Lower lobe of right lung (tissue), 2 donors: Measurements from ENCODE around the gene IFITM5. TPM values are rescaled to one million over a fixed set of nuclear protein-coding genes. Genes with fewer than 3 reads are reported as not detected.
"Not testable (repeated sequence)": the region's sequence is repeated elsewhere in the genome, so short reads cannot be mapped to it uniquely, and the experiment has no call there.

ENCODE experiments used
- ATAC-seq, 2 donors: fragments of 200-7000 bp; cut with Tn5 transposase; one replicate each; pipeline ENCODE4 v1.9.1; 2020 to 2022; ENCODE audit warnings: mild to moderate bottlenecking in 2 of 2, moderate library complexity in 2 of 2
- DNase-seq: peaks from one replicate; pipeline ENCODE4 v3.0.0-alpha.2; 2020
- H3K27ac ChIP-seq: fragments of 200-600 bp; one replicate; pipeline ENCODE4 v1.8.0; 2022
- H3K27me3 ChIP-seq: fragments of 200-600 bp; one replicate; pipeline ENCODE4 v1.8.0; 2022; ENCODE audit warnings: low read depth
- H3K36me3 ChIP-seq: fragments of 200-600 bp; one replicate; pipeline ENCODE4 v1.8.0; 2022; ENCODE audit warnings: mild to moderate bottlenecking
- H3K4me1 ChIP-seq: fragments of 200-600 bp; one replicate; pipeline ENCODE4 v1.8.0; 2022
- H3K4me3 ChIP-seq: fragments of 200-600 bp; one replicate; pipeline ENCODE4 v1.8.0; 2022; ENCODE audit warnings: mild to moderate bottlenecking
- H3K9me3 ChIP-seq: fragments of 200-600 bp; one replicate; pipeline ENCODE4 v1.8.0; 2022
- CTCF ChIP-seq: fragments of 200-600 bp; IDR thresholded peaks from one replicate; pipeline ENCODE4 v1.8.0; 2022; ENCODE audit warnings: antibody characterized with exemption, mild to moderate bottlenecking
- intact Hi-C: fragments of 100-400 bp; cut with DNase I; formaldehyde crosslinking; loops from one replicate; pipeline ENCODE4 v1.11.0; 2022
- total RNA-seq: library from RNA; stranded (reverse); fragmentation: NEBNext Ultra II Directional; extraction: Animal tissue kit (Norgen Biotek cat#: 25700); gene quantifications from one replicate; pipeline ENCODE4 v1.2.1, GENCODE V29; 2021
- donor health status: DM: no; HTN: yes; CAD: no; lungs with severe emphysema.

The IFITM5 gene
- total RNA-seq, 1 donor from 2014 or later = not detected

GRCh38 chr11:324156-324555 lies 24.8 kb upstream of the IFITM5 start:
- ATAC-seq = no peak
- no peak overlapping the region for H3K4me3 ChIP-seq
- H3K4me1 ChIP-seq = peaks cover 41% of the 10 kb centered on the region
- H3K36me3 ChIP-seq = no peaks in the 10 kb centered on the region
- no peak for TF ChIP-seq CTCF
- peak overlapping the region; percentile 76 for H3K27ac ChIP-seq
- H3K9me3 ChIP-seq = no peaks in the 10 kb centered on the region
- intact Hi-C loops = no loop called here
- H3K27me3 ChIP-seq = no peaks in the 10 kb centered on the region
- no peak for DNase-seq

GRCh38 chr11:319888-320273 lies 20.6 kb upstream of the IFITM5 start:
- Histone ChIP-seq H3K4me1 (peaks cover 40% of the 10 kb centered on the region), H3K4me3 (peak overlapping the region; percentile 79), H3K27ac (peak overlapping the region; percentile 84)
- peak; percentile 1 for ATAC-seq
- intact Hi-C loops, H3K36me3 ChIP-seq, DNase-seq, H3K27me3 ChIP-seq, H3K9me3 ChIP-seq: not testable (repeated sequence)

GRCh38 chr11:319121-319887 lies 20.0 kb upstream of the IFITM5 start:
- Histone ChIP-seq H3K27ac (peak overlapping the region; percentile 84), H3K4me3 (peak overlapping the region; percentile 79), H3K4me1 (peaks cover 35% of the 10 kb centered on the region)
- H3K36me3 ChIP-seq, intact Hi-C loops, H3K9me3 ChIP-seq, H3K27me3 ChIP-seq: not testable (repeated sequence)
- peak; percentile 59 to 61 for ATAC-seq
- peak; percentile 56 for DNase-seq

- peak overlapping the region; percentile 84 for H3K27ac ChIP-seq
- H3K36me3 ChIP-seq, H3K27me3 ChIP-seq, intact Hi-C loops, H3K9me3 ChIP-seq, DNase-seq: not testable (repeated sequence)
- H3K4me1 ChIP-seq = peaks cover 35% of the 10 kb centered on the region
- peak overlapping the region; percentile 79 for H3K4me3 ChIP-seq
- peak; percentile 80 to 85 for ATAC-seq
Measured at GRCh38 chr11:318405-319120, 19.2 kb upstream of the IFITM5 start.

- intact Hi-C loops, H3K27me3 ChIP-seq, DNase-seq, H3K9me3 ChIP-seq, H3K36me3 ChIP-seq: not testable (repeated sequence)
- ATAC-seq = peak in 1 of 2 donors; percentile 0
- H3K4me1 ChIP-seq = peaks cover 43% of the 10 kb centered on the region
- peak overlapping the region; percentile 61 for H3K4me3 ChIP-seq
- H3K27ac ChIP-seq = peak overlapping the region; percentile 82
Measured at GRCh38 chr11:317668-318404, 18.5 kb upstream of the IFITM5 start.

- no peaks in the 10 kb centered on the region for H3K36me3 ChIP-seq
- no peak for TF ChIP-seq CTCF
- peaks cover 51% of the 10 kb centered on the region for H3K4me1 ChIP-seq
- ATAC-seq (no peak), DNase-seq (no peak)
- intact Hi-C loops = no loop called here
- H3K27ac ChIP-seq = peak overlapping the region; percentile 82
- no peaks in the 10 kb centered on the region for H3K9me3 ChIP-seq
- peak overlapping the region; percentile 61 for H3K4me3 ChIP-seq
- H3K27me3 ChIP-seq = no peaks in the 10 kb centered on the region
Measured at GRCh38 chr11:316891-317301, 17.6 kb upstream of the IFITM5 start.

GRCh38 chr11:316031-316701 lies 16.8 kb upstream of the IFITM5 start:
- no peaks in the 10 kb centered on the region for H3K9me3 ChIP-seq
- H3K27me3 ChIP-seq = no peaks in the 10 kb centered on the region
- DNase-seq = peak; percentile 54
- TF ChIP-seq CTCF = no peak
- H3K27ac ChIP-seq = peak overlapping the region; percentile 82
- peak overlapping the region; percentile 61 for H3K4me3 ChIP-seq
- ATAC-seq = no peak
- peaks cover 54% of the 10 kb centered on the region for H3K4me1 ChIP-seq
- H3K36me3 ChIP-seq = no peaks in the 10 kb centered on the region
- intact Hi-C loops = no loop called here
